H9 (cell line): ENCODE data around the gene IL16. TPM values are rescaled to one million over a fixed set of nuclear protein-coding genes. Genes with fewer than 3 reads are reported as not detected.

ENCODE experiments used
- DNase-seq: peaks from one replicate; pipeline ENCODE4 v3.0.0-alpha.2; 2017
- H2AFZ ChIP-seq: one replicate; pipeline ENCODE4 v1.6.1; 2013; ENCODE audit warnings: mild to moderate bottlenecking, low read length, control low read depth, moderate library complexity
- H2AK5ac ChIP-seq: 2 replicates; pipeline ENCODE4 v1.6.1; 2013; ENCODE audit warnings: low read length, control low read depth, mixed read lengths; ENCODE audit not compliant: insufficient read length
- H2BK120ac ChIP-seq: one replicate; pipeline ENCODE4 v1.6.1; 2013; ENCODE audit warnings: low read depth, mild to moderate bottlenecking, low read length, control low read depth, inconsistent platforms; ENCODE audit not compliant: poor library complexity, severe bottlenecking
- H2BK12ac ChIP-seq: 2 replicates; pipeline ENCODE4 v1.6.1; 2013; ENCODE audit warnings: low read length, control low read depth, mixed read lengths, low read depth; ENCODE audit not compliant: insufficient read length
- H2BK15ac ChIP-seq: 2 replicates; pipeline ENCODE4 v1.6.1; 2013; ENCODE audit warnings: low read depth, low read length, control low read depth
- H2BK20ac ChIP-seq: one replicate; pipeline ENCODE4 v1.6.1; 2013; ENCODE audit warnings: low read depth, mild to moderate bottlenecking, low read length, control low read depth, inconsistent platforms; ENCODE audit not compliant: poor library complexity, severe bottlenecking
- H2BK5ac ChIP-seq: 2 replicates; pipeline ENCODE4 v1.6.1; 2013; ENCODE audit warnings: low read length, control low read depth, mixed read lengths; ENCODE audit not compliant: insufficient read length
- H3K14ac ChIP-seq: 2 replicates; pipeline ENCODE4 v1.6.1; 2013; ENCODE audit warnings: low read length, control low read depth; ENCODE audit not compliant: insufficient read depth
- H3K18ac ChIP-seq: 2 replicates; pipeline ENCODE4 v1.6.1; 2013; ENCODE audit warnings: low read depth, mild to moderate bottlenecking, mixed read lengths, low read length, control low read depth; ENCODE audit not compliant: insufficient read length
- H3K23ac ChIP-seq: 2 replicates; pipeline ENCODE4 v1.6.1; 2013; ENCODE audit warnings: low read length, control low read depth, mixed read lengths, low read depth; ENCODE audit not compliant: insufficient read length
- H3K23me2 ChIP-seq: 2 replicates; pipeline ENCODE4 v1.6.1; 2013; ENCODE audit warnings: low read depth, mild to moderate bottlenecking, mixed read lengths, low read length, control low read depth; ENCODE audit not compliant: insufficient read length, poor library complexity, severe bottlenecking
- H3K27ac ChIP-seq: 2 replicates; pipeline ENCODE4 v1.5.1; 2013; ENCODE audit warnings: low read length, control low read depth, mixed read lengths, low read depth; ENCODE audit not compliant: insufficient read length
- H3K27me3 ChIP-seq: 2 replicates; pipeline ENCODE4 v1.6.1; 2013; ENCODE audit warnings: low read length, control low read depth, inconsistent platforms; ENCODE audit not compliant: insufficient read depth
- H3K4ac ChIP-seq: 2 replicates; pipeline ENCODE4 v1.6.1; 2013; ENCODE audit warnings: low read depth, mild to moderate bottlenecking, control low read depth, inconsistent platforms, low read length, moderate library complexity
- H3K4me1 ChIP-seq: 2 replicates; pipeline ENCODE4 v1.6.1; 2013; ENCODE audit warnings: low read length, control low read depth, inconsistent platforms; ENCODE audit not compliant: insufficient read depth
- H3K4me2 ChIP-seq: 2 replicates; pipeline ENCODE4 v1.6.1; 2013; ENCODE audit warnings: low read length, control low read depth, mixed read lengths; ENCODE audit not compliant: insufficient read length, insufficient read depth
- H3K56ac ChIP-seq: 2 replicates; pipeline ENCODE4 v1.6.1; 2013; ENCODE audit warnings: low read depth, mild to moderate bottlenecking, mixed read lengths, low read length, control low read depth; ENCODE audit not compliant: insufficient read length
- H3K79me1 ChIP-seq: 2 replicates; pipeline ENCODE4 v1.6.1; 2013; ENCODE audit warnings: low read depth, mild to moderate bottlenecking, moderate library complexity, low read length, control low read depth, inconsistent platforms; ENCODE audit not compliant: insufficient read depth, poor library complexity, severe bottlenecking
- H3K79me2 ChIP-seq: 2 replicates; pipeline ENCODE4 v1.6.1; 2013; ENCODE audit warnings: low read length, control low read depth, inconsistent platforms; ENCODE audit not compliant: insufficient read depth
- H3K9ac ChIP-seq: 2 replicates; pipeline ENCODE4 v1.6.1; 2013; ENCODE audit warnings: low read length, control low read depth, mixed read lengths; ENCODE audit not compliant: insufficient read length; ENCODE audit errors: extremely low read depth
- H3K9me3 ChIP-seq: one replicate; pipeline ENCODE4 v1.6.1; 2013; ENCODE audit warnings: low read depth, low read length, inconsistent platforms; ENCODE audit not compliant: control insufficient read depth
- H3T11ph ChIP-seq: one replicate; pipeline ENCODE4 v1.6.1; 2013; ENCODE audit warnings: mild to moderate bottlenecking, low read length, control low read depth, inconsistent platforms
- H4K20me1 ChIP-seq: one replicate; pipeline ENCODE4 v1.6.1; 2013; ENCODE audit not compliant: control insufficient read depth, insufficient read length, insufficient read depth
- H4K5ac ChIP-seq: 2 replicates; pipeline ENCODE4 v1.6.1; 2013; ENCODE audit warnings: low read depth, mild to moderate bottlenecking, mixed read lengths, low read length, control low read depth; ENCODE audit not compliant: insufficient read length
- H4K8ac ChIP-seq: replicated peaks from 2 replicates; pipeline ENCODE4 v1.6.1; 2013; ENCODE audit warnings: low read length, control low read depth, mixed read lengths, low read depth; ENCODE audit not compliant: insufficient read length
- H4K91ac ChIP-seq: 2 replicates; pipeline ENCODE4 v1.6.1; 2013; ENCODE audit warnings: low read depth, mild to moderate bottlenecking, moderate library complexity, mixed read lengths, low read length, control low read depth; ENCODE audit not compliant: insufficient read length
- H3K27ac Mint-ChIP-seq, 3 experiments: 2 replicates in 2 of 3; 3 replicates in 1 of 3; pipeline ENCODE4 v1.8.0; 2020 to 2021; ENCODE audit warnings: mixed read lengths in 3 of 3, mild to moderate bottlenecking in 1 of 3, moderate library complexity in 1 of 3
- H3K27me3 Mint-ChIP-seq: 2 replicates; pipeline ENCODE4 v1.8.0; 2021; ENCODE audit warnings: low read depth, mild to moderate bottlenecking, moderate library complexity, mixed read lengths
- H3K36me3 Mint-ChIP-seq, 3 experiments: 2 replicates in 2 of 3; 3 replicates in 1 of 3; pipeline ENCODE4 v1.8.0; 2020 to 2021; ENCODE audit warnings: low read depth in 3 of 3, mixed read lengths in 3 of 3; ENCODE audit not compliant: insufficient read depth in 1 of 3
- H3K4me1 Mint-ChIP-seq, 2 experiments: 2 replicates each; pipeline ENCODE4 v1.8.0; 2020; ENCODE audit warnings: mixed read lengths in 2 of 2
- H3K4me3 Mint-ChIP-seq, 2 experiments: 2 replicates in 1 of 2; 3 replicates in 1 of 2; pipeline ENCODE4 v1.8.0; 2020 to 2021; ENCODE audit warnings: mild to moderate bottlenecking in 2 of 2, mixed read lengths in 2 of 2, moderate library complexity in 1 of 2
- H3K9me3 Mint-ChIP-seq, 2 experiments: 2 replicates in 1 of 2; 3 replicates in 1 of 2; pipeline ENCODE4 v1.8.0; 2020; ENCODE audit warnings: mild to moderate bottlenecking in 2 of 2, mixed read lengths in 2 of 2, moderate library complexity in 1 of 2
- WGBS: extraction: QIAGEN DNeasy Blood & Tissue Kit; methylation state at CpG from one replicate; pipeline ENCODE4 v1.1.7; 2013; ENCODE audit warnings: missing lambda C conversion rate, low lambda C conversion rate, mixed read lengths; ENCODE audit not compliant: insufficient read length; ENCODE audit errors: extremely low coverage; 5-methylcytosine and 5-hydroxymethylcytosine counted together
- total RNA-seq: library from RNA; stranded (reverse); gene quantifications from 2 replicates; pipeline ENCODE4 v1.2.1, GENCODE V29; 2021
- TF ChIP-seq, protein P1 (sequence below): fragments of 200-600 bp; sonication (generic); conservative IDR thresholded peaks from 3 replicates; pipeline ENCODE4 v1.8.0; 2021; ENCODE audit warnings: antibody characterized with exemption, mild to moderate bottlenecking

IL16 gene
- total RNA-seq, 1 experiment from 2014 or later = 0.28 TPM

DNA sequence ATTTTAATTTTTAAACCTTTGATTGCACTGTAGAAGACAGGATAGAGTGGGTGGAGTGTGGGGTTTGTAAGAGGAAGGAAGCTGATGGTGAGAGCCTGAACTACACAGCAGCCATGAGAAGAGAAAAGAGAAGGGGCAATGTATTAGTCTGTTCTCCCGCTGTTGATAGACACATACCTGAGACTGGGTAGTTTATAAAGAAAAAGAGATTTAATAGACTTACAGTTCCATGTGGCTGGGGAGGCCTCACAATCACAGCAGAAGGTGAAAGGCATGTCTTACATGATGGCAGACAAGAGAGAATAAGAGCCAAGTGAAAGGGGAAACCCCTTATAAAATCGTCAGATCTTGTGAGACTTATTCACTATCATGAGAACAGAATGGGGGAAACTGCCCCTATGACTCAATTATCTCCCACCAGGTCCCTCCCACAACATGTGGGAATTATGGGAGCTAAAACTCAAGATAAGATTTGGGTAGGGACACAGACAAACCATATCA is 90.0 kb downstream of the IL16 start:
- no peak overlapping the region for H3K23ac ChIP-seq
- no peaks in the 10 kb centered on the region for H3K27me3 ChIP-seq
- H4K20me1 ChIP-seq = no peaks in the 10 kb centered on the region
- H3T11ph ChIP-seq = no peak overlapping the region
- H3K4me2 ChIP-seq = no peak overlapping the region
- no peak overlapping the region for H4K8ac ChIP-seq
- no peaks in the 10 kb centered on the region for H3K79me1 ChIP-seq
- no peak overlapping the region for H3K18ac ChIP-seq
- H3K23me2 ChIP-seq = no peaks in the 10 kb centered on the region
- H4K5ac ChIP-seq = no peak overlapping the region
- Mint-ChIP-seq H3K27ac (no peak overlapping the region), H3K27me3 (peaks cover 6% of the 10 kb centered on the region), H3K9me3 (no peaks in the 10 kb centered on the region), H3K4me3 (no peak overlapping the region), H3K4me1 (0 out of 4 replicates have a peak, but pooled peaks cover 0 to 2% of the 10 kb centered on the region in 2 experiments), H3K36me3 (no peaks in the 10 kb centered on the region)
- no peak overlapping the region for H2BK20ac ChIP-seq
- DNase-seq = no peak
- H2BK15ac ChIP-seq = no peak overlapping the region
- H3K9ac ChIP-seq = no peak overlapping the region
- H3K9me3 ChIP-seq = no peaks in the 10 kb centered on the region
- H3K14ac ChIP-seq = no peak overlapping the region
- no peak overlapping the region for H3K27ac ChIP-seq
- TF ChIP-seq, protein P1, sequence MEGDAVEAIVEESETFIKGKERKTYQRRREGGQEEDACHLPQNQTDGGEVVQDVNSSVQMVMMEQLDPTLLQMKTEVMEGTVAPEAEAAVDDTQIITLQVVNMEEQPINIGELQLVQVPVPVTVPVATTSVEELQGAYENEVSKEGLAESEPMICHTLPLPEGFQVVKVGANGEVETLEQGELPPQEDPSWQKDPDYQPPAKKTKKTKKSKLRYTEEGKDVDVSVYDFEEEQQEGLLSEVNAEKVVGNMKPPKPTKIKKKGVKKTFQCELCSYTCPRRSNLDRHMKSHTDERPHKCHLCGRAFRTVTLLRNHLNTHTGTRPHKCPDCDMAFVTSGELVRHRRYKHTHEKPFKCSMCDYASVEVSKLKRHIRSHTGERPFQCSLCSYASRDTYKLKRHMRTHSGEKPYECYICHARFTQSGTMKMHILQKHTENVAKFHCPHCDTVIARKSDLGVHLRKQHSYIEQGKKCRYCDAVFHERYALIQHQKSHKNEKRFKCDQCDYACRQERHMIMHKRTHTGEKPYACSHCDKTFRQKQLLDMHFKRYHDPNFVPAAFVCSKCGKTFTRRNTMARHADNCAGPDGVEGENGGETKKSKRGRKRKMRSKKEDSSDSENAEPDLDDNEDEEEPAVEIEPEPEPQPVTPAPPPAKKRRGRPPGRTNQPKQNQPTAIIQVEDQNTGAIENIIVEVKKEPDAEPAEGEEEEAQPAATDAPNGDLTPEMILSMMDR = no peak
- H2BK120ac ChIP-seq = no peak overlapping the region
- no peak overlapping the region for H3K56ac ChIP-seq
- H2BK12ac ChIP-seq = no peak overlapping the region
- H2BK5ac ChIP-seq = no peak overlapping the region
- no peak overlapping the region for H2AFZ ChIP-seq
- H3K79me2 ChIP-seq = no peaks in the 10 kb centered on the region
- H3K4me1 ChIP-seq = no peaks in the 10 kb centered on the region
- no peak overlapping the region for H2AK5ac ChIP-seq
- no peak overlapping the region for H4K91ac ChIP-seq
- whole genome bisulfite sequencing = no CpG with 5 or more reads among the region's 2 CpGs
- H3K4ac ChIP-seq = no peak overlapping the region
